NB4 (cell line): Measurements from ENCODE around the gene POU2F1.

Source experiments
- MYC ChIP-seq: IDR thresholded peaks from 2 replicates; pipeline ENCODE4 v1.6.1; 2011; ENCODE audit warnings: low read depth, low read length
- POLR2A ChIP-seq: IDR thresholded peaks from 2 replicates; pipeline ENCODE4 v1.6.1; 2011; ENCODE audit warnings: mild to moderate bottlenecking; ENCODE audit not compliant: insufficient read length; ENCODE audit errors: extremely low read depth
- TF ChIP-seq, protein P1 (sequence below): IDR thresholded peaks from one replicate; pipeline ENCODE4 v1.5.1; 2012; ENCODE audit warnings: low read depth, low read length

DNA sequence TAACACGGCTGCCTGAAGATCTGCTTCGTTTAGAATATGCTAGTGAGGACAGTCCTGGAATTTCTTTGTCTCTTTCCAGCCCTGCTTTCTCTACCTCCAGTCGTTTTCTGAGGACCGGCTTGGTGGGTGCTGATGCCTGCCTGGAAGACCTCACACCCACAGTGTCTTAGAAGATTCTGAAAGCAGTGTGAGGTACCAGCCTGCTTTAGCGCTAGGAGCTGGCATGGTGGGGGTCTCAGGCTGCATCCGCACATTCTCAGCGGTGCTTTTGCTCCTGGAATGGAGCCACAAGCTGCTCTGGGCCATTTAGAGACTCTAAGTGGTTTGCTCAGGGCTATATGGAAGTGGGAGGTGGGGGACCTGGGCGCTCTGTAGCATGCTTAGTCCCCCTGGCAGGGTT is 236.2 kb downstream of the POU2F1 start:
- TF ChIP-seq POLR2A (no peak), MYC (no peak)
- TF ChIP-seq, protein P1, sequence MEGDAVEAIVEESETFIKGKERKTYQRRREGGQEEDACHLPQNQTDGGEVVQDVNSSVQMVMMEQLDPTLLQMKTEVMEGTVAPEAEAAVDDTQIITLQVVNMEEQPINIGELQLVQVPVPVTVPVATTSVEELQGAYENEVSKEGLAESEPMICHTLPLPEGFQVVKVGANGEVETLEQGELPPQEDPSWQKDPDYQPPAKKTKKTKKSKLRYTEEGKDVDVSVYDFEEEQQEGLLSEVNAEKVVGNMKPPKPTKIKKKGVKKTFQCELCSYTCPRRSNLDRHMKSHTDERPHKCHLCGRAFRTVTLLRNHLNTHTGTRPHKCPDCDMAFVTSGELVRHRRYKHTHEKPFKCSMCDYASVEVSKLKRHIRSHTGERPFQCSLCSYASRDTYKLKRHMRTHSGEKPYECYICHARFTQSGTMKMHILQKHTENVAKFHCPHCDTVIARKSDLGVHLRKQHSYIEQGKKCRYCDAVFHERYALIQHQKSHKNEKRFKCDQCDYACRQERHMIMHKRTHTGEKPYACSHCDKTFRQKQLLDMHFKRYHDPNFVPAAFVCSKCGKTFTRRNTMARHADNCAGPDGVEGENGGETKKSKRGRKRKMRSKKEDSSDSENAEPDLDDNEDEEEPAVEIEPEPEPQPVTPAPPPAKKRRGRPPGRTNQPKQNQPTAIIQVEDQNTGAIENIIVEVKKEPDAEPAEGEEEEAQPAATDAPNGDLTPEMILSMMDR = no peak
